WTC11 (cell line): Measurements from ENCODE around the gene IER3IP1. TPM values are rescaled to one million over a fixed set of nuclear protein-coding genes. Genes with fewer than 3 reads are reported as not detected.

Source experiments
- CBFB ChIP-seq: sonication (generic); formaldehyde crosslinking; IDR thresholded peaks from 2 replicates; pipeline ENCODE4 v1.8.1; 2022; ENCODE audit warnings: mild to moderate bottlenecking, low read depth, missing genetic modification reagents
- EMX1 ChIP-seq: fragments of 250-450 bp; sonication (Bioruptor Pico); IDR thresholded peaks from 2 replicates; pipeline ENCODE4 v1.8.0; 2021; ENCODE audit warnings: mild to moderate bottlenecking
- GABPB1 ChIP-seq: sonication (generic); formaldehyde crosslinking; IDR thresholded peaks from 2 replicates; pipeline ENCODE4 v1.8.1; 2023; ENCODE audit warnings: mild to moderate bottlenecking, missing genetic modification reagents
- HMGA2 ChIP-seq: fragments of 250-450 bp; sonication (Bioruptor Pico); IDR thresholded peaks from 2 replicates; pipeline ENCODE4 v1.4.0; 2021; ENCODE audit warnings: mild to moderate bottlenecking, moderate library complexity
- JAZF1 ChIP-seq: fragments of 250-450 bp; sonication (Bioruptor Pico); IDR thresholded peaks from 2 replicates; pipeline ENCODE4 v1.9.0; 2021; ENCODE audit warnings: moderate library complexity, mild to moderate bottlenecking, inconsistent platforms
- KAT7 ChIP-seq: sonication (generic); formaldehyde crosslinking; IDR thresholded peaks from 2 replicates; pipeline ENCODE4 v1.8.1; 2023; ENCODE audit warnings: missing genetic modification reagents, mild to moderate bottlenecking, borderline replicate concordance
- NR2C2 ChIP-seq: sonication (generic); formaldehyde crosslinking; IDR thresholded peaks from 2 replicates; pipeline ENCODE4 v1.8.0; 2022; ENCODE audit warnings: mild to moderate bottlenecking, missing genetic modification reagents
- NR3C1 ChIP-seq: sonication (generic); formaldehyde crosslinking; conservative IDR thresholded peaks from 2 replicates; pipeline ENCODE4 v1.8.1; 2023; ENCODE audit warnings: low read depth, mild to moderate bottlenecking, missing genetic modification reagents
- PRRX2 ChIP-seq: fragments of 250-450 bp; sonication (Bioruptor Pico); IDR thresholded peaks from 2 replicates; pipeline ENCODE4 v1.8.0; 2021; ENCODE audit warnings: mild to moderate bottlenecking
- SP1 ChIP-seq: sonication (generic); formaldehyde crosslinking; conservative IDR thresholded peaks from 2 replicates; pipeline ENCODE4 v1.8.1; 2022; ENCODE audit warnings: missing genetic modification reagents
- TCF7 ChIP-seq: sonication (generic); formaldehyde crosslinking; IDR thresholded peaks from 2 replicates; pipeline ENCODE4 v1.8.0; 2022; ENCODE audit warnings: mild to moderate bottlenecking, low read depth, missing genetic modification reagents, moderate library complexity
- TP53 ChIP-seq: sonication (generic); formaldehyde crosslinking; IDR thresholded peaks from 2 replicates; pipeline ENCODE4 v1.8.1; 2023; ENCODE audit warnings: mild to moderate bottlenecking, missing genetic modification reagents
- ZNF138 ChIP-seq: sonication (generic); formaldehyde crosslinking; conservative IDR thresholded peaks from 2 replicates; pipeline ENCODE4 v1.8.1; 2022; ENCODE audit warnings: mild to moderate bottlenecking, moderate library complexity, missing genetic modification reagents
- ZNF317 ChIP-seq: sonication (generic); formaldehyde crosslinking; IDR thresholded peaks from 2 replicates; pipeline ENCODE4 v1.8.1; 2023; ENCODE audit warnings: low read depth, mild to moderate bottlenecking, moderate library complexity, missing genetic modification reagents, borderline replicate concordance
- ZNF423 ChIP-seq: fragments of 250-450 bp; sonication (Bioruptor Pico); IDR thresholded peaks from 2 replicates; pipeline ENCODE4 v2.1.2; 2022; ENCODE audit warnings: mild to moderate bottlenecking, moderate library complexity
- ZNF671 ChIP-seq: fragments of 250-450 bp; sonication (Bioruptor Pico); IDR thresholded peaks from 2 replicates; pipeline ENCODE4 v1.8.0; 2021; ENCODE audit warnings: mild to moderate bottlenecking
- total RNA-seq: library from RNA; stranded (reverse); gene quantifications from 3 replicates; pipeline ENCODE4 v1.2.3, GENCODE V29; 2021
- TF ChIP-seq, protein P1 (sequence below): sonication (generic); formaldehyde crosslinking; IDR thresholded peaks from 2 replicates; pipeline ENCODE4 v1.8.0; 2022; ENCODE audit warnings: missing genetic modification reagents
- TF ChIP-seq, protein P2 (sequence below): sonication (generic); formaldehyde crosslinking; IDR thresholded peaks from 2 replicates; pipeline ENCODE4 v1.8.0; 2023; ENCODE audit warnings: missing genetic modification reagents, mild to moderate bottlenecking, borderline replicate concordance
- TF ChIP-seq, protein P3 (sequence below): sonication (generic); formaldehyde crosslinking; IDR thresholded peaks from 2 replicates; pipeline ENCODE4 v1.8.0; 2023; ENCODE audit warnings: missing genetic modification reagents
- TF ChIP-seq, protein P4 (sequence below): sonication (generic); formaldehyde crosslinking; IDR thresholded peaks from 2 replicates; pipeline ENCODE4 v1.8.0; 2022; ENCODE audit warnings: mild to moderate bottlenecking, missing genetic modification reagents
- TF ChIP-seq, protein P5 (sequence below): fragments of 200-600 bp; IDR thresholded peaks from 2 replicates; pipeline ENCODE4 v1.8.0; 2022; ENCODE audit warnings: antibody characterized with exemption
- TF ChIP-seq, protein P6 (sequence below): sonication (generic); formaldehyde crosslinking; IDR thresholded peaks from 2 replicates; pipeline ENCODE4 v1.8.0; 2023; ENCODE audit warnings: mild to moderate bottlenecking, missing genetic modification reagents
- TF ChIP-seq, protein P7 (sequence below): fragments of 250-450 bp; sonication (Bioruptor Pico); IDR thresholded peaks from 2 replicates; pipeline ENCODE4 v1.8.0; 2021; ENCODE audit warnings: mild to moderate bottlenecking

Gene IER3IP1
- total RNA-seq, 1 experiment from 2014 or later = 7.7 TPM

DNA sequence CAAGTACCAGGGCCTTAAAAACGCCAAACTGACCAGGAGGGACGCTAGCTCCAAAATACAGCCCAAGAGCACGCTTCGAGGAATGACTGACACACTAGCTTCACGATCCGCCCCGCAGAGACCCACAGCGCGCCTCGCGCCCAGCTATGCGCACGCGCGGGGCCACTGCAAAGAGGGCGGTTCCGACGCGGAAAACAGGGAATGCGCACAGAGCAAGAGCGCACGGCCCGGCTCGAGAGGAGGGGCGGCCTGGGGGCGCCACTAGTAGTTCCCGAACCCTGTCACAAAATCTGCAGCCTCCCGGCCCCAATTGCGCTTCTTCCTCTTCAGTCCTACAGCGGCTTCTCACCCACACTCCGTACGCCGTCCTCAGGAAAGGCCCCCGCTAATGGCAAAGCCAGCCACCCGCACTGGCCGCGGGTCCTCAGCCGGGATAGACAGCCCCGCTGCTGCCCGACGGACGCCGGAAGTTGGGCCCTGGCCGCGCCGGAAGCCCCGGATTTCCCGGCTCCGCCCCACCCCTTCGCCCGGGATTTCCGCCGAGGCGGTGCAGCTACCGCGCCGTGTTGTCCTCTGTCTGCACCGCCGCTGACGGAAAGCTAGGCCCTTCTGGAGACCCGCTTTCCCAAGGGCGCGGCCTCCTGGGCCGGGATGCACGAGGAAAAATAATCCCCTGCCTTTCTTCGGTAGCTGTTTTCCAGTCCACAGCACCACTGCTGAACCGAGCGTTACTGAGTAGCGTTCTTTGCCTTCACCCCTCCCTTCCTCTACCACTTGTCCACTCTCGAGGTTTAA is 25.9 kb downstream of the IER3IP1 start, which contains the start of gene HDHD2 (continued):
- TF ChIP-seq, protein P1, sequence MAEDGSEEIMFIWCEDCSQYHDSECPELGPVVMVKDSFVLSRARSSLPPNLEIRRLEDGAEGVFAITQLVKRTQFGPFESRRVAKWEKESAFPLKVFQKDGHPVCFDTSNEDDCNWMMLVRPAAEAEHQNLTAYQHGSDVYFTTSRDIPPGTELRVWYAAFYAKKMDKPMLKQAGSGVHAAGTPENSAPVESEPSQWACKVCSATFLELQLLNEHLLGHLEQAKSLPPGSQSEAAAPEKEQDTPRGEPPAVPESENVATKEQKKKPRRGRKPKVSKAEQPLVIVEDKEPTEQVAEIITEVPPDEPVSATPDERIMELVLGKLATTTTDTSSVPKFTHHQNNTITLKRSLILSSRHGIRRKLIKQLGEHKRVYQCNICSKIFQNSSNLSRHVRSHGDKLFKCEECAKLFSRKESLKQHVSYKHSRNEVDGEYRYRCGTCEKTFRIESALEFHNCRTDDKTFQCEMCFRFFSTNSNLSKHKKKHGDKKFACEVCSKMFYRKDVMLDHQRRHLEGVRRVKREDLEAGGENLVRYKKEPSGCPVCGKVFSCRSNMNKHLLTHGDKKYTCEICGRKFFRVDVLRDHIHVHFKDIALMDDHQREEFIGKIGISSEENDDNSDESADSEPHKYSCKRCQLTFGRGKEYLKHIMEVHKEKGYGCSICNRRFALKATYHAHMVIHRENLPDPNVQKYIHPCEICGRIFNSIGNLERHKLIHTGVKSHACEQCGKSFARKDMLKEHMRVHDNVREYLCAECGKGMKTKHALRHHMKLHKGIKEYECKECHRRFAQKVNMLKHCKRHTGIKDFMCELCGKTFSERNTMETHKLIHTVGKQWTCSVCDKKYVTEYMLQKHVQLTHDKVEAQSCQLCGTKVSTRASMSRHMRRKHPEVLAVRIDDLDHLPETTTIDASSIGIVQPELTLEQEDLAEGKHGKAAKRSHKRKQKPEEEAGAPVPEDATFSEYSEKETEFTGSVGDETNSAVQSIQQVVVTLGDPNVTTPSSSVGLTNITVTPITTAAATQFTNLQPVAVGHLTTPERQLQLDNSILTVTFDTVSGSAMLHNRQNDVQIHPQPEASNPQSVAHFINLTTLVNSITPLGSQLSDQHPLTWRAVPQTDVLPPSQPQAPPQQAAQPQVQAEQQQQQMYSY (CRISPR knock-in tag) = no peak
- TF ChIP-seq, protein P2, sequence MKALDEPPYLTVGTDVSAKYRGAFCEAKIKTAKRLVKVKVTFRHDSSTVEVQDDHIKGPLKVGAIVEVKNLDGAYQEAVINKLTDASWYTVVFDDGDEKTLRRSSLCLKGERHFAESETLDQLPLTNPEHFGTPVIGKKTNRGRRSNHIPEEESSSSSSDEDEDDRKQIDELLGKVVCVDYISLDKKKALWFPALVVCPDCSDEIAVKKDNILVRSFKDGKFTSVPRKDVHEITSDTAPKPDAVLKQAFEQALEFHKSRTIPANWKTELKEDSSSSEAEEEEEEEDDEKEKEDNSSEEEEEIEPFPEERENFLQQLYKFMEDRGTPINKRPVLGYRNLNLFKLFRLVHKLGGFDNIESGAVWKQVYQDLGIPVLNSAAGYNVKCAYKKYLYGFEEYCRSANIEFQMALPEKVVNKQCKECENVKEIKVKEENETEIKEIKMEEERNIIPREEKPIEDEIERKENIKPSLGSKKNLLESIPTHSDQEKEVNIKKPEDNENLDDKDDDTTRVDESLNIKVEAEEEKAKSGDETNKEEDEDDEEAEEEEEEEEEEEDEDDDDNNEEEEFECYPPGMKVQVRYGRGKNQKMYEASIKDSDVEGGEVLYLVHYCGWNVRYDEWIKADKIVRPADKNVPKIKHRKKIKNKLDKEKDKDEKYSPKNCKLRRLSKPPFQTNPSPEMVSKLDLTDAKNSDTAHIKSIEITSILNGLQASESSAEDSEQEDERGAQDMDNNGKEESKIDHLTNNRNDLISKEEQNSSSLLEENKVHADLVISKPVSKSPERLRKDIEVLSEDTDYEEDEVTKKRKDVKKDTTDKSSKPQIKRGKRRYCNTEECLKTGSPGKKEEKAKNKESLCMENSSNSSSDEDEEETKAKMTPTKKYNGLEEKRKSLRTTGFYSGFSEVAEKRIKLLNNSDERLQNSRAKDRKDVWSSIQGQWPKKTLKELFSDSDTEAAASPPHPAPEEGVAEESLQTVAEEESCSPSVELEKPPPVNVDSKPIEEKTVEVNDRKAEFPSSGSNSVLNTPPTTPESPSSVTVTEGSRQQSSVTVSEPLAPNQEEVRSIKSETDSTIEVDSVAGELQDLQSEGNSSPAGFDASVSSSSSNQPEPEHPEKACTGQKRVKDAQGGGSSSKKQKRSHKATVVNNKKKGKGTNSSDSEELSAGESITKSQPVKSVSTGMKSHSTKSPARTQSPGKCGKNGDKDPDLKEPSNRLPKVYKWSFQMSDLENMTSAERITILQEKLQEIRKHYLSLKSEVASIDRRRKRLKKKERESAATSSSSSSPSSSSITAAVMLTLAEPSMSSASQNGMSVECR = peak; percentile 44; the same call in 1 of the 2 replicates
- no peak; the same call in 1 of the 2 replicates for TF ChIP-seq TP53 (CRISPR knock-in tag)
- peak; percentile 63 for TF ChIP-seq SP1 (CRISPR knock-in tag)
- no peak for TF ChIP-seq JAZF1 (CRISPR knock-in tag)
- TF ChIP-seq, protein P3, sequence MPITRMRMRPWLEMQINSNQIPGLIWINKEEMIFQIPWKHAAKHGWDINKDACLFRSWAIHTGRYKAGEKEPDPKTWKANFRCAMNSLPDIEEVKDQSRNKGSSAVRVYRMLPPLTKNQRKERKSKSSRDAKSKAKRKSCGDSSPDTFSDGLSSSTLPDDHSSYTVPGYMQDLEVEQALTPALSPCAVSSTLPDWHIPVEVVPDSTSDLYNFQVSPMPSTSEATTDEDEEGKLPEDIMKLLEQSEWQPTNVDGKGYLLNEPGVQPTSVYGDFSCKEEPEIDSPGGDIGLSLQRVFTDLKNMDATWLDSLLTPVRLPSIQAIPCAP (CRISPR knock-in tag) = no peak; the same call in 1 of the 2 replicates
- TF ChIP-seq, protein P4, sequence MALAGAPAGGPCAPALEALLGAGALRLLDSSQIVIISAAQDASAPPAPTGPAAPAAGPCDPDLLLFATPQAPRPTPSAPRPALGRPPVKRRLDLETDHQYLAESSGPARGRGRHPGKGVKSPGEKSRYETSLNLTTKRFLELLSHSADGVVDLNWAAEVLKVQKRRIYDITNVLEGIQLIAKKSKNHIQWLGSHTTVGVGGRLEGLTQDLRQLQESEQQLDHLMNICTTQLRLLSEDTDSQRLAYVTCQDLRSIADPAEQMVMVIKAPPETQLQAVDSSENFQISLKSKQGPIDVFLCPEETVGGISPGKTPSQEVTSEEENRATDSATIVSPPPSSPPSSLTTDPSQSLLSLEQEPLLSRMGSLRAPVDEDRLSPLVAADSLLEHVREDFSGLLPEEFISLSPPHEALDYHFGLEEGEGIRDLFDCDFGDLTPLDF (CRISPR knock-in tag) = no peak
- no peak for TF ChIP-seq ZNF317
- TF ChIP-seq ZNF423 (CRISPR knock-in tag) = no peak
- TF ChIP-seq, protein P5, sequence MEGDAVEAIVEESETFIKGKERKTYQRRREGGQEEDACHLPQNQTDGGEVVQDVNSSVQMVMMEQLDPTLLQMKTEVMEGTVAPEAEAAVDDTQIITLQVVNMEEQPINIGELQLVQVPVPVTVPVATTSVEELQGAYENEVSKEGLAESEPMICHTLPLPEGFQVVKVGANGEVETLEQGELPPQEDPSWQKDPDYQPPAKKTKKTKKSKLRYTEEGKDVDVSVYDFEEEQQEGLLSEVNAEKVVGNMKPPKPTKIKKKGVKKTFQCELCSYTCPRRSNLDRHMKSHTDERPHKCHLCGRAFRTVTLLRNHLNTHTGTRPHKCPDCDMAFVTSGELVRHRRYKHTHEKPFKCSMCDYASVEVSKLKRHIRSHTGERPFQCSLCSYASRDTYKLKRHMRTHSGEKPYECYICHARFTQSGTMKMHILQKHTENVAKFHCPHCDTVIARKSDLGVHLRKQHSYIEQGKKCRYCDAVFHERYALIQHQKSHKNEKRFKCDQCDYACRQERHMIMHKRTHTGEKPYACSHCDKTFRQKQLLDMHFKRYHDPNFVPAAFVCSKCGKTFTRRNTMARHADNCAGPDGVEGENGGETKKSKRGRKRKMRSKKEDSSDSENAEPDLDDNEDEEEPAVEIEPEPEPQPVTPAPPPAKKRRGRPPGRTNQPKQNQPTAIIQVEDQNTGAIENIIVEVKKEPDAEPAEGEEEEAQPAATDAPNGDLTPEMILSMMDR = no peak
- TF ChIP-seq, protein P6, sequence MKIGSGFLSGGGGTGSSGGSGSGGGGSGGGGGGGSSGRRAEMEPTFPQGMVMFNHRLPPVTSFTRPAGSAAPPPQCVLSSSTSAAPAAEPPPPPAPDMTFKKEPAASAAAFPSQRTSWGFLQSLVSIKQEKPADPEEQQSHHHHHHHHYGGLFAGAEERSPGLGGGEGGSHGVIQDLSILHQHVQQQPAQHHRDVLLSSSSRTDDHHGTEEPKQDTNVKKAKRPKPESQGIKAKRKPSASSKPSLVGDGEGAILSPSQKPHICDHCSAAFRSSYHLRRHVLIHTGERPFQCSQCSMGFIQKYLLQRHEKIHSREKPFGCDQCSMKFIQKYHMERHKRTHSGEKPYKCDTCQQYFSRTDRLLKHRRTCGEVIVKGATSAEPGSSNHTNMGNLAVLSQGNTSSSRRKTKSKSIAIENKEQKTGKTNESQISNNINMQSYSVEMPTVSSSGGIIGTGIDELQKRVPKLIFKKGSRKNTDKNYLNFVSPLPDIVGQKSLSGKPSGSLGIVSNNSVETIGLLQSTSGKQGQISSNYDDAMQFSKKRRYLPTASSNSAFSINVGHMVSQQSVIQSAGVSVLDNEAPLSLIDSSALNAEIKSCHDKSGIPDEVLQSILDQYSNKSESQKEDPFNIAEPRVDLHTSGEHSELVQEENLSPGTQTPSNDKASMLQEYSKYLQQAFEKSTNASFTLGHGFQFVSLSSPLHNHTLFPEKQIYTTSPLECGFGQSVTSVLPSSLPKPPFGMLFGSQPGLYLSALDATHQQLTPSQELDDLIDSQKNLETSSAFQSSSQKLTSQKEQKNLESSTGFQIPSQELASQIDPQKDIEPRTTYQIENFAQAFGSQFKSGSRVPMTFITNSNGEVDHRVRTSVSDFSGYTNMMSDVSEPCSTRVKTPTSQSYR (CRISPR knock-in tag) = no peak
- TF ChIP-seq ZNF671 (CRISPR knock-in tag) = no peak
- TF ChIP-seq, protein P7, sequence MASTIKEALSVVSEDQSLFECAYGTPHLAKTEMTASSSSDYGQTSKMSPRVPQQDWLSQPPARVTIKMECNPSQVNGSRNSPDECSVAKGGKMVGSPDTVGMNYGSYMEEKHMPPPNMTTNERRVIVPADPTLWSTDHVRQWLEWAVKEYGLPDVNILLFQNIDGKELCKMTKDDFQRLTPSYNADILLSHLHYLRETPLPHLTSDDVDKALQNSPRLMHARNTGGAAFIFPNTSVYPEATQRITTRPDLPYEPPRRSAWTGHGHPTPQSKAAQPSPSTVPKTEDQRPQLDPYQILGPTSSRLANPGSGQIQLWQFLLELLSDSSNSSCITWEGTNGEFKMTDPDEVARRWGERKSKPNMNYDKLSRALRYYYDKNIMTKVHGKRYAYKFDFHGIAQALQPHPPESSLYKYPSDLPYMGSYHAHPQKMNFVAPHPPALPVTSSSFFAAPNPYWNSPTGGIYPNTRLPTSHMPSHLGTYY (CRISPR knock-in tag) = no peak
- TF ChIP-seq PRRX2 (CRISPR knock-in tag) = no peak
- peak; percentile 60 for TF ChIP-seq GABPB1 (CRISPR knock-in tag)
- peak; percentile 12; the same call in 1 of the 2 replicates for TF ChIP-seq TCF7 (CRISPR knock-in tag)
- no peak for TF ChIP-seq NR2C2 (CRISPR knock-in tag)
- no peak for TF ChIP-seq HMGA2
- TF ChIP-seq ZNF138 (CRISPR knock-in tag) = no peak
- TF ChIP-seq NR3C1 (CRISPR knock-in tag) = no peak
- no peak for TF ChIP-seq EMX1 (CRISPR knock-in tag)
- no peak for TF ChIP-seq CBFB
- peak; percentile 51; the same call in 1 of the 2 replicates for TF ChIP-seq KAT7 (CRISPR knock-in tag)
